ENCODE data around the gene SERINC3.

Gene SERINC3

GRCh38 chr20:44516491-44516890, 5.4 kb downstream of the SERINC3 start:
- peaks cover 62% of the 10 kb centered on the region for H3K36me3 ChIP-seq (ENCODE audit: control insufficient read depth, insufficient read depth, low read length)

GRCh38 chr20:44513871-44514270, 8.0 kb downstream of the SERINC3 start:
- no peaks in the 10 kb centered on the region for H3K9me3 ChIP-seq (ENCODE audit: control insufficient read depth, low read length)
- H3K27ac ChIP-seq (ENCODE audit: low read depth, low read length, severe bottlenecking), result no peak overlapping the region
- no peak overlapping the region for H3K4me3 ChIP-seq (ENCODE audit: extremely low read depth, insufficient read depth, low read length, poor library complexity, severe bottlenecking)
- no peaks in the 10 kb centered on the region for H3K4me1 ChIP-seq (ENCODE audit: control insufficient read depth, insufficient read depth, low read length, poor library complexity, severe bottlenecking)
- WGBS, 2 experiments (ENCODE audit: insufficient coverage in 2 of 2), result 96 to 100% methylated on average over 5 to 7 of the region's 10 CpGs
- peaks cover 68% of the 10 kb centered on the region for H3K36me3 ChIP-seq (ENCODE audit: control insufficient read depth, insufficient read depth, low read length)

More at GRCh38 chr20:44516491-44516890, 5.4 kb downstream of the SERINC3 start:
- no peak overlapping the region for H3K4me3 ChIP-seq (ENCODE audit: extremely low read depth, insufficient read depth, low read length, poor library complexity, severe bottlenecking)
- no peaks in the 10 kb centered on the region for H3K9me3 ChIP-seq (ENCODE audit: control insufficient read depth, low read length)
- H3K4me1 ChIP-seq (ENCODE audit: control insufficient read depth, insufficient read depth, low read length, poor library complexity, severe bottlenecking), result peaks cover 14% of the 10 kb centered on the region
- H3K27ac ChIP-seq (ENCODE audit: low read depth, low read length, severe bottlenecking), result no peak overlapping the region
- WGBS, 2 experiments (ENCODE audit: insufficient coverage in 2 of 2), result 83 to 88% methylated on average over 7 of the region's 7 CpGs

DNA sequence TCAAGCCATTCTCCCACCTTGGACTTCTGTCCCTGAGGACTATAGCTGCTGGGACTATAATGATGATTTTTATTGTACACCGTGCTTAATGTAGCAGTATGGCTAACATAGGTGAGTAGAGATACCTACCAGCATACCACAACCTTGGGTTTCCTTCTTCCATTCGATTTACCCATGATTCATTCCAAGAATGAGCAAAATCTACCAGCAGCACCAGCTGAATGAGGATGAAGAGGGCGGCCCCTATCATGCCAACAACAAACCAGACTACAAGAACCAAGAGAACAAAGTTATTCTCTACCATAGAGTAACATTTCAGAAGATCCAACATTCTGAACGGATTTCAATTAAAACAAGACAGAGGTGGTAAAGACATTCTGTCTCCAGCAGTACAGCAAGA, 12.1 kb downstream of the SERINC3 start:
- H3K36me3 ChIP-seq (ENCODE audit: control insufficient read depth, insufficient read depth, low read length), result peaks cover 91% of the 10 kb centered on the region
- H3K4me1 ChIP-seq (ENCODE audit: control insufficient read depth, insufficient read depth, low read length, poor library complexity, severe bottlenecking), result no peaks in the 10 kb centered on the region
- no peak overlapping the region for H3K4me3 ChIP-seq (ENCODE audit: extremely low read depth, insufficient read depth, low read length, poor library complexity, severe bottlenecking)
- no peaks in the 10 kb centered on the region for H3K9me3 ChIP-seq (ENCODE audit: control insufficient read depth, low read length)
- H3K27ac ChIP-seq (ENCODE audit: low read depth, low read length, severe bottlenecking), result no peak overlapping the region
- WGBS, 2 experiments (ENCODE audit: insufficient coverage in 2 of 2), result 92 to 100% methylated on average over 2 of the region's 4 CpGs

DNA sequence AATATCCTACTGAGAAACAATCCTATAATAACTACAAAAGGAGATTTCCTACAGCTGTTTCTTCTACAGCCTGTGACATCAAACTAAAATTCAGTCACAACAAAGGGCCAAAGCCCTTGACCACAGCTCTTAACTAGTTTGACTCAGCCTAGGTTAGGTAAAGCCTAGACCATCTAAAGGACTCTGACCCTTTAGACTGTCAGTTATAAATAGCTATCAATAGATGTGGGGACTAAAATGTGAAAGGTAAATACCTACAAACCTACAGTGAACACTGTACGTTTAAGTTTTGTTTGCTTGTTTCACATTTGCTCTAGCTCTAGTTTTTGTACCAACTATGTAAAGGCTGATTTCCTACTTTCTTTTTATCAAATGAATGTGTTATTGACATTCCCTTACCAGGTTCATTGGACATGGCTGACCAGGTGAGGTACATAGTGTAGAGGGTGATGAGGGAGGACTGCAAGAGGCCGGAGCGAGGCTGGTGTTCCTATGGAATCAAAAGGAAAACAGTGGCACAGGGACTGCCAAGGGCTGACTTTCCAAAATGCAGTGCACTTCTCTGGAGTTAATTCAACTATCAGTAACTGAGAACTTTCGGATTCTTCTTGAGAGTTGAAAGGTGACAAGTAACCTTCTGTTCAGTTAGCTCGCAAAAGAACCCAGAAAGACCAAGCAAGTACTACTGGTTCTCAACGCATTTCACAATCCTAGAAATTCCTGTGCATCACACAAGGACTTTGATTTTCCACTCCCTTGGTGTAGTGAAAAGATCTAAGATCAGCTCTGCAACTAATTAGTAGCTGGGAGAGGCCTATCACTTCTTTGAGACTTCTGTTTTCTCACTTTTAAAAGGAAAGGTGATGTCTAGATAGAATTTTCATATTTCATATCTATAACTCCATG, 17.2 kb downstream of the SERINC3 start:
- Histone ChIP-seq H3K9me3 (ENCODE audit: control insufficient read depth, low read length) (no peaks in the 10 kb centered on the region), H3K4me3 (ENCODE audit: extremely low read depth, insufficient read depth, low read length, poor library complexity, severe bottlenecking) (no peak overlapping the region), H3K36me3 (ENCODE audit: control insufficient read depth, insufficient read depth, low read length) (peaks cover 96% of the 10 kb centered on the region), H3K27ac (ENCODE audit: low read depth, low read length, severe bottlenecking) (no peak overlapping the region), H3K4me1 (ENCODE audit: control insufficient read depth, insufficient read depth, low read length, poor library complexity, severe bottlenecking) (peaks cover 5% of the 10 kb centered on the region)
- 98% methylated on average over 3 to 6 of the region's 6 CpGs for WGBS, 2 experiments (ENCODE audit: insufficient coverage in 2 of 2)

DNA sequence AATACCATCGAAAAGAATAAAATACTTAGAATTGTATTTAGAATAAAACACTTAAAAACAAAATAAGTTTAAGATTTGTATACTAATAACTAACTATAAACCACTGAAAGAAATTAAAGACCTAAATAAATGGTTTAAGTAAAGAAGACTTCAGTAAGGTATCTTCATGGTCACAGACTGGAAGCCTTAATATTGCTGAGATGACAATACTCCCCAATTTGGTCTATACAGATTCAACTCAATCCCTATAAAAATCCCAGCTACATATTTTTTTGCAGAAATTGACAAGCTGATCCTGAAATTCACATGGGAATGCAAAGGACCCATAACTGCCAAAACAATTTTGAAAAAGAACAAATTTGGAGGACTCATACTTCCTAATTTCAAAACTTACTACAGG, 18.9 kb downstream of the SERINC3 start:
- Histone ChIP-seq H3K9me3 (ENCODE audit: control insufficient read depth, low read length) (no peaks in the 10 kb centered on the region), H3K4me1 (ENCODE audit: control insufficient read depth, insufficient read depth, low read length, poor library complexity, severe bottlenecking) (peaks cover 5% of the 10 kb centered on the region), H3K4me3 (ENCODE audit: extremely low read depth, insufficient read depth, low read length, poor library complexity, severe bottlenecking) (no peak overlapping the region), H3K36me3 (ENCODE audit: control insufficient read depth, insufficient read depth, low read length) (peaks cover 96% of the 10 kb centered on the region), H3K27ac (ENCODE audit: low read depth, low read length, severe bottlenecking) (no peak overlapping the region)
- no CpG with 5 or more reads among the region's 1 CpG for WGBS, 2 experiments (ENCODE audit: insufficient coverage in 2 of 2)

DNA sequence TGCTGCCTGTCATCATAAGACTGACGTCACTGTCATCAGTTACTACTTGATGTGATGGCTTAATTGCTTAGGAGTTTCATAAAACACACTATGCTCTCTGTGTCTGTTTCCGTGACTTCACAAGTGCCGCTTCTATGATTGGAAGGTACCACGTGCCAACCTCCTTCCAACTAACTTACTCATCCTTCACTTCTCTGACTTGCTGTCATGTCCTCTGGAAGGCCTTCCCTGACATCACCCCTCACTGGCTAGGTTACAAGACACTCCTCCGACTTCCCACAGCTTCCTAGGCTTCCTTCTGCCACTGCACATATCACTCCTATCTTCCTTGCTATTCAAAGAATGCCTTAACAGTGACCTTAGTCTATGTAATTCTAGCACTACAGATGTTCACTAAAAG, 20.4 kb downstream of the SERINC3 start:
- Histone ChIP-seq H3K4me3 (ENCODE audit: extremely low read depth, insufficient read depth, low read length, poor library complexity, severe bottlenecking) (no peak overlapping the region), H3K9me3 (ENCODE audit: control insufficient read depth, low read length) (no peaks in the 10 kb centered on the region), H3K27ac (ENCODE audit: low read depth, low read length, severe bottlenecking) (no peak overlapping the region), H3K36me3 (ENCODE audit: control insufficient read depth, insufficient read depth, low read length) (peaks cover 97% of the 10 kb centered on the region), H3K4me1 (ENCODE audit: control insufficient read depth, insufficient read depth, low read length, poor library complexity, severe bottlenecking) (peaks cover 5% of the 10 kb centered on the region)
- WGBS, 2 experiments (ENCODE audit: insufficient coverage in 2 of 2), result 92 to 99% methylated on average over 4 to 5 of the region's 5 CpGs

DNA sequence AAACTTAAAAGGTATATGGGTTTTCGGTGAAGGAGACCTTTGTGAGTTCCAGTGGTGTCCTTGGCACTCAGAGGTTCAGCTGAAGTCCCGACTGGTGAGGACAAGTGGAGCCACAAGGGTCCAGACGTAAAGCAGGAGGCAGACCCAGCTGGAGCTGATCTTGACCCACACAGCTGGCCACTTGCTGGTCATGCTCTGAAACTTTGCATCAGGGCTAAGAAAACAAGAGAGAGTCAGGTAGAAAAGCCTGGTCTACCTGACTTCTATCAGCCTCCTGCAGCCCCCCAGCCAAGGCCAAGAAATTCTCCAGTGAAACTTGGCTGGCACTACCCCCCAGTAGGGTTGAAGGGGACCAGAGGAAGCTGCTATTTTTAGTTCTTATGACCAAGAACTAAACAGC, 21.6 kb downstream of the SERINC3 start:
- no peaks in the 10 kb centered on the region for H3K9me3 ChIP-seq (ENCODE audit: control insufficient read depth, low read length)
- 89 to 100% methylated on average over 2 of the region's 3 CpGs for WGBS, 2 experiments (ENCODE audit: insufficient coverage in 2 of 2)
- H3K27ac ChIP-seq (ENCODE audit: low read depth, low read length, severe bottlenecking), result no peak overlapping the region
- peaks cover 96% of the 10 kb centered on the region for H3K36me3 ChIP-seq (ENCODE audit: control insufficient read depth, insufficient read depth, low read length)
- peaks cover 9% of the 10 kb centered on the region for H3K4me1 ChIP-seq (ENCODE audit: control insufficient read depth, insufficient read depth, low read length, poor library complexity, severe bottlenecking)
- no peak overlapping the region for H3K4me3 ChIP-seq (ENCODE audit: extremely low read depth, insufficient read depth, low read length, poor library complexity, severe bottlenecking)

DNA sequence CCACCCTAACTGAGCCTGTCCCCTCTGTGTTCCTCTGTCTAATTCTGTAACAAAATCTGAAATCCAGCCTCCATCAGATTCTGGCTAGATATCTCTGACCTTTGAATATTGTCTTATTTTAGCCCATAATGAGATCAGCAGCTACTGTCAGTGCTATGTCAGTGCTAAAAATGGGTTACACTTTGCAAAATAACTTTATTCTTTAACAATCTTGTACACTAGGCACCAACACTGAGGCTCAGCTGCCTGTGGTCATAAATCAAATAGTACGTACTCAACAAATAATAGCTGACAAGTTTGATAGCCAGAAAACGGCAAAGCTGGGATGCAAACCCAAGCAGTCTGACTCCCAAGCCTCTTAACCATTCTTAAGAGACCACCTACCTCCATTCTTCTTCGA, 24.1 kb downstream of the SERINC3 start:
- WGBS, 2 experiments (ENCODE audit: insufficient coverage in 2 of 2), result 88 to 93% methylated on average over 3 of the region's 3 CpGs
- Histone ChIP-seq H3K36me3 (ENCODE audit: control insufficient read depth, insufficient read depth, low read length) (peaks cover 98% of the 10 kb centered on the region), H3K9me3 (ENCODE audit: control insufficient read depth, low read length) (no peaks in the 10 kb centered on the region), H3K4me1 (ENCODE audit: control insufficient read depth, insufficient read depth, low read length, poor library complexity, severe bottlenecking) (peaks cover 16% of the 10 kb centered on the region), H3K4me3 (ENCODE audit: extremely low read depth, insufficient read depth, low read length, poor library complexity, severe bottlenecking) (no peak overlapping the region), H3K27ac (ENCODE audit: low read depth, low read length, severe bottlenecking) (no peak overlapping the region)

DNA sequence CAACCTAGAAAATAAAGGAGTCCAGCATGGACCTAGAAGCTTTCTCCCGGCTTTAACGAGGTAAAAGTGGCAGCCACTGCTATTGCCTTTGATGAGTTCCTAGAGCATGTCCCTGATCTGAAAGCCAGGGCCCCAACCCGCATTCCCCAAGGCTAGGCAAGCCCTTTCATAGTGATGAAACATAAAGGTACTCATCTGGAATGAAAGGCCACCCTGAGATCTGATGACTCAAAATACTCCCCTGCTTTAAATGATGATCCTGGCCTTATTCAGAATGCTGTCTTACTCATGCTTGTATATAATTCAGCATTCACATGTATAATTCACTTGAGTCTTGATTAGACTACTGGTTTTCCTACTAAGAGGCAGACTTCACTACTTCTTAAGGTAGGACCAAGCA, 24.9 kb downstream of the SERINC3 start:
- Histone ChIP-seq H3K36me3 (ENCODE audit: control insufficient read depth, insufficient read depth, low read length) (peaks cover 98% of the 10 kb centered on the region), H3K4me1 (ENCODE audit: control insufficient read depth, insufficient read depth, low read length, poor library complexity, severe bottlenecking) (peaks cover 17% of the 10 kb centered on the region), H3K4me3 (ENCODE audit: extremely low read depth, insufficient read depth, low read length, poor library complexity, severe bottlenecking) (no peak overlapping the region), H3K27ac (ENCODE audit: low read depth, low read length, severe bottlenecking) (no peak overlapping the region), H3K9me3 (ENCODE audit: control insufficient read depth, low read length) (no peaks in the 10 kb centered on the region)
- 87 to 89% methylated on average over 3 of the region's 3 CpGs for WGBS, 2 experiments (ENCODE audit: insufficient coverage in 2 of 2)

- H3K4me3 ChIP-seq (ENCODE audit: extremely low read depth, insufficient read depth, low read length, poor library complexity, severe bottlenecking), result no peak overlapping the region
- H3K36me3 ChIP-seq (ENCODE audit: control insufficient read depth, insufficient read depth, low read length), result peaks cover 98% of the 10 kb centered on the region
- peaks cover 23% of the 10 kb centered on the region for H3K4me1 ChIP-seq (ENCODE audit: control insufficient read depth, insufficient read depth, low read length, poor library complexity, severe bottlenecking)
- H3K9me3 ChIP-seq (ENCODE audit: control insufficient read depth, low read length), result no peaks in the 10 kb centered on the region
- 100% methylated on average over 1 to 2 of the region's 3 CpGs for WGBS, 2 experiments (ENCODE audit: insufficient coverage in 2 of 2)
- H3K27ac ChIP-seq (ENCODE audit: low read depth, low read length, severe bottlenecking), result peak overlapping the region; percentile 60
Observed at GRCh38 chr20:44495802-44496481, 25.9 kb downstream of the SERINC3 start.

DNA sequence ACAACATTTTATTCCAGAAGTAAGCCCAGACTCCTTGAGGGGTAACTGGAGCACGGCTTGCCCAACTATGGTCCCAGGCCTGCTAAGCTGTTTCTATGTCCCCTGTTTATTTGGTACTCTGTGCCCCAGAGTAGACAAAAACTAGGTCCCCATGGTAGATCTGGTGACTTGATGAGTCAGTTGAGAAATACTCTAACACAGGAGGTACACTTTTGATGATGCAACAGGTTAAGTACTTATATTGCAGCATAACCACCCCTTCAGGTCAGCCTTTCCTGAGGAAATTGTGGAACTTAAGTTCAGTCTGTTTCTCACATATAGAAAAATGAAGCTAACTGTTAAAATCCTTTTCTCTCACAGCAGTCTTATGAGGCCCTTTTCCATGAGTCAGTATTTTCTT, 26.6 kb downstream of the SERINC3 start:
- peaks cover 97% of the 10 kb centered on the region for H3K36me3 ChIP-seq (ENCODE audit: control insufficient read depth, insufficient read depth, low read length)
- peak overlapping the region; percentile 60 for H3K27ac ChIP-seq (ENCODE audit: low read depth, low read length, severe bottlenecking)
- H3K4me3 ChIP-seq (ENCODE audit: extremely low read depth, insufficient read depth, low read length, poor library complexity, severe bottlenecking), result no peak overlapping the region
- 100% methylated on average over 1 of the region's 1 CpG for WGBS, 2 experiments (ENCODE audit: insufficient coverage in 2 of 2)
- H3K9me3 ChIP-seq (ENCODE audit: control insufficient read depth, low read length), result no peaks in the 10 kb centered on the region
- H3K4me1 ChIP-seq (ENCODE audit: control insufficient read depth, insufficient read depth, low read length, poor library complexity, severe bottlenecking), result peaks cover 23% of the 10 kb centered on the region
